HG03442 (cell line): ENCODE data around the gene MCMBP.
"Not testable (repeated sequence)": the region's sequence is repeated elsewhere in the genome, so short reads cannot be mapped to it uniquely, and the experiment has no call there.

Experiments
- ATAC-seq: cut with Tn5 transposase; IDR thresholded peaks from one replicate; pipeline ENCODE4 v1.9.1; 2021; ENCODE audit warnings: mild to moderate bottlenecking, moderate library complexity; ENCODE audit not compliant: unreplicated experiment

MCMBP gene

GRCh38 chr10:119872610-119872859, at the start of gene MCMBP:
Gene MCMBP (minus strand): TSS chr10:119872843. CDS start chr10:119872584, 259 bp downstream.
- ATAC-seq = no peak

- no peak for ATAC-seq
Measured at GRCh38 chr10:119919826-119920225, 47.2 kb upstream of the MCMBP start.

GRCh38 chr10:119919271-119919670, 46.6 kb upstream of the MCMBP start:
- no peak for ATAC-seq

GRCh38 chr10:119917777-119918176, 45.1 kb upstream of the MCMBP start:
- ATAC-seq = no peak

- ATAC-seq = no peak
Measured at GRCh38 chr10:119910689-119911088, 38.0 kb upstream of the MCMBP start.

- ATAC-seq = no peak
Measured at GRCh38 chr10:119908166-119908565, 35.5 kb upstream of the MCMBP start.

GRCh38 chr10:119907695-119908094, 35.1 kb upstream of the MCMBP start:
- not testable (repeated sequence) for ATAC-seq

- ATAC-seq = no peak
Measured at GRCh38 chr10:119903946-119904666, 31.5 kb upstream of the MCMBP start.

GRCh38 chr10:119898577-119898976, 25.9 kb upstream of the MCMBP start:
- ATAC-seq = no peak

GRCh38 chr10:119896937-119897770, 24.5 kb upstream of the MCMBP start:
- ATAC-seq = no peak

GRCh38 chr10:119896061-119896655, 23.5 kb upstream of the MCMBP start:
- ATAC-seq = no peak

GRCh38 chr10:119893845-119894427, 21.3 kb upstream of the MCMBP start:
- no peak for ATAC-seq

- no peak for ATAC-seq
Measured at GRCh38 chr10:119893074-119893473, 20.4 kb upstream of the MCMBP start.

- peak; percentile 97 for ATAC-seq
Measured at GRCh38 chr10:119892188-119893065, 19.8 kb upstream of the MCMBP start, which contains the start of gene SEC23IP. Gene SEC23IP (plus strand): TSS chr10:119892730. CDS start chr10:119892783, 53 bp downstream.

GRCh38 chr10:119891849-119892187, 19.2 kb upstream of the MCMBP start:
- not testable (repeated sequence) for ATAC-seq

GRCh38 chr10:119890307-119890706, 17.7 kb upstream of the MCMBP start:
- not testable (repeated sequence) for ATAC-seq

GRCh38 chr10:119889201-119889600, 16.6 kb upstream of the MCMBP start:
- not testable (repeated sequence) for ATAC-seq

- not testable (repeated sequence) for ATAC-seq
Measured at GRCh38 chr10:119888715-119889114, 16.1 kb upstream of the MCMBP start.

GRCh38 chr10:119886070-119886469, 13.4 kb upstream of the MCMBP start:
- not testable (repeated sequence) for ATAC-seq

- ATAC-seq = not testable (repeated sequence)
Measured at GRCh38 chr10:119883901-119884611, 11.4 kb upstream of the MCMBP start.
